GM19395 (cell line): Measurements from ENCODE around the gene PDE7B.
"Not testable (repeated sequence)": the region's sequence is repeated elsewhere in the genome, so short reads cannot be mapped to it uniquely, and the experiment has no call there.

Experiments
- ATAC-seq: cut with Tn5 transposase; IDR thresholded peaks from one replicate; pipeline ENCODE4 v1.9.1; 2021; ENCODE audit warnings: mild to moderate bottlenecking, moderate library complexity; ENCODE audit not compliant: unreplicated experiment

Gene PDE7B

DNA sequence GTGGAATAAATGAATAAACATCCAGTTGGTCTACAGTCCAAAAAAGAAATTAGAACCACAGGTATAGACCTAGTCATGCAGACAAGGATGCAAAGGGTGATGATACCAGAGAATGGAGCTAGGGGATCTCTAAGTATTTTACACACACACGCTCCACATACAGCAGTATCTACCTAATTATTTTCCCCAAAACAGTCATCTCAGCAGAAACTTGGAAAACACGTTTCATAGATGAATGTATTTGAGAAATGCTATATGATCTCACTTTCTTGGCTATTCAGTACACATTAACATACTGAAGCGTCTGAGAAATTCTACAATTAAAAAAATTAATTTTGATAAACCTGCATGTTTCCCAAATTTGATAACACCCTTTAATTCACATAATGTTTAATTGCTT lies 243.3 kb downstream of the PDE7B start:
- ATAC-seq = no peak

DNA sequence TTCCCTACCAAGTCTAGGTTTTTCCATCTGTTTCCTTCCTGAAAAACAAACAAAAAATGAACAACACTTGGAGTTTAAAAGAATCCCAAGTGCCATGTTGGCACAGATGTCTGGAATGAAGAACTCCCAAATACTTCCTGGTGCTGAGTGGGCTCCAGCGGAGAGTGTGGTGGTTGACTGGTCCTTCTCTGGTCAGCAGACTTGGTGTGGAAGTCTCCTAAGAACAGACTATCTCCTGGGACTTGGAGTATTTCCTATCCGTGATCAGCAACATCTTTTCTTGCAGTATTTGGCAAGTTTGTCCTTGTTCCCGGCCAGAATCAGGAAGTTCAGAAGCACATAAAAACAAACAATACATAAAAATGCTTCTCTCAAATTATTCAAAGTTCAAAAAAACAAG lies 244.5 kb downstream of the PDE7B start:
- ATAC-seq = no peak

DNA sequence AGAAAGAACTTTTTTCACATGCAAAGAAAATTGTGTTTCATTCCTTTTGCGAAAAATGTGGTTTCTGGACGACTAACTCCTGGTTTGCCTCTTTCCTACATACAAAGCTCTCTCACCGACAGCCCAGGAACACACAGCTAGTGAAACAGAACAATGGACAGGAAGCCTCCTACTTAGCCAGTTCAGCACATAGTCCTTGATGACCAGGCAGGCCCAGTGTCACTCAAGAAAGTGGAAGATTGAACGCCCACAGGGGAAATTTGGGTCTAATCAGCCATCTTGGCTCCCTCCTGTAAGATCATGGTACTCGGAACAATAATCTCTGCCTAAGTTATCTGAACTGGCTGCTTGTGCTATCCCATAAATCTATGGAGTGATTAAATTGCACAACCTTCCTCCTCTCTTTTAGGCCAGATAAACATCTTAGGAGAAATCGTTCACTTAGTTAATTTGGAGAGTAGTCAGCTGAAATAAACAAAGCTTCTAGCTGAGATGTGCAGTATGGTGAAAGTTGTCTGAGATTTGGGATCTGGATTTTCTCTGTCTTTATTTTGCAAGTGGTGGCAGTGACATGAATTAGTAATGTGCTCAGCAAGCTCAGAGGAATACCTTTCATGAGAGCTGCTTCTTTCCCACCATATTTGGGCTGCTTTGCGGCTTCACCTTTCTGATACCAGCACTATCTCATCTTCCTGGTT lies 251.6 kb downstream of the PDE7B start:
- no peak for ATAC-seq

DNA sequence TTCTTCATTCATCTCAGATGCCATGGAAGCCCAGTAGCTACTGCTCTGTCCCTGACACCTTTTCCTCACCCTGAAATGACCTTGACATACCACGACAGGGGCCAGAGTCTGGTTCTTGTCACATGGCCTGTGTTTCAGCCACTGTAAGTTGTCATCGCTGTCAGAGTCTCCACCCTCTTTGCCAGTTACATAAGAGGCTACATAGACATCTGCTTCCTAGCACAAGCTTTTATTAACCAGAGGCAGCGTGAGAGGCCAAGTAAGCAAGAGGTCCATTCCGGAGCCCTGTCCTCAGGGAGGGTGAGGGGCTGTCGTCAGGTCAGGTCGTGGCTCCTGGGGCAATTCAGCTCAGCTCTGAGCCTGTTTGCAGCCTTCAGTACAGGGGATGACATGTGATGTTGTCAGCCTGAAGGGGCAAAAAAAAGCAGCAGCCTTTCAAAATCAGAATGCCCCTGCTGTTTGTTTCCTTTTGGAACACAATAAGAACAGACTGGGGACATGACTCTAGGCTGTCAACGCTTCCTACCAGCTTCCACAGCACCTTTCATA lies 252.3 kb downstream of the PDE7B start:
- no peak for ATAC-seq

DNA sequence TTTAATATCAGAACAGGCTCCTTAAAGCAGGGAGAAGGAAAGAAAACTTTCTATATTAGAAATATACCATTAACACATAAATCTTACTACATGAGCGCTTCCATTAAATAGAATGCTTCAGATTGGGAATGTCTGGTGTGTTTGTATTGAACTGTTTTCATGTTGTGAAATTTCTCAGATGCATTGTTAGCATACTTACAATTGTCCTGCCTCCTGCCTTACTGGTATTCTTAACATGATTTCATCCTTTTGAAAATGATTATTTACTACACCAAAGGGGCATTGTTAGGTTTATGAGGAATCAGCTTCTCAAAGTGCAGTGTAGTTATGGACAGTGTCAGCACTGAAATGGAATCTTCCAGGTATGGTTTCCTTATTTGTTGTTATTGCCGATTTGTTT lies 253.1 kb downstream of the PDE7B start:
- ATAC-seq = no peak

DNA sequence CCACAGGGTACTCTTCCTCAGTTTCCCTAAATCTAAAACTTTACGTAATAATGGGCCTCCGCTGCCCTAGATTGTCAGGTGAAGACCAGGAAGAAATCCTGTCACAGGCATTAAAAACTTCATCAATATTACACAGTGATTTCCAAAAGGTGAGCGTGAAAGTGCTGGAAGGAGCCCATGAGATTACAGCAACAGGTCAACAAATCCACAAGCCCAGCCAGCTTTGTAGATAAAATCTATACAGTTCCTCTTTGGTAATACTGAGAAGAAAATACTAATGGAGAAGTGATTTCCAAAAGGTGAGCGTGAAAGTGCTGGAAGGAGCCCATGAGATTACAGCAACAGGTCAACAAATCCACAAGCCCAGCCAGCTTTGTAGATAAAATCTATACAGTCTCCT lies 254.3 kb downstream of the PDE7B start:
- ATAC-seq = not testable (repeated sequence)

DNA sequence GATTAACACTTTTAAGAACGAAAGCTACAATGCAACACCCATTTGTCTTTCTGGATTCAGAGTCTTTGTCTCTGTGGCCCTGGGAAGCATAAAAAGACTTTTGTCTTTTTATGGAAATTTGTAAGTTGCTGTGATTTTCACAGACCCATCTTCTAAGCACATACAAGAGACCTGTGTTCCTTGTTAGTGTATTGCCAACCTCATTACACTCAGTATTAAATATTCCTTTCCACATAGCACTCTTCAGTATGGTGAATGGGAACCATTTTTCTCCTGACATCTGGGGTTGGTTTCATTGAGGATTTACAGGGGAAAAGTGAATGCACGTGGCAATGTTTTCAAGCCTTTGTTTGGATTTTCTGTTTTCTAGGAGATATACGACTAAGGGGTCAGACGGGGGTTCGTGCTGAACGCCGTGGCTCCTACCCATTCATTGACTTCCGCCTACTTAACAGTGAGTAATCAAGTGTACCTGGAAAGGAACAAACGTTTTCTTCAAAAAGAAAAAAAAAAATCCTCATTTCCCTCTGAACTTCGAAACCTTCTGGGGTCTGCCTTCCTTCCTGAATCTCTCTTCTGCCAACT lies 257.0 kb downstream of the PDE7B start:
- ATAC-seq = no peak

DNA sequence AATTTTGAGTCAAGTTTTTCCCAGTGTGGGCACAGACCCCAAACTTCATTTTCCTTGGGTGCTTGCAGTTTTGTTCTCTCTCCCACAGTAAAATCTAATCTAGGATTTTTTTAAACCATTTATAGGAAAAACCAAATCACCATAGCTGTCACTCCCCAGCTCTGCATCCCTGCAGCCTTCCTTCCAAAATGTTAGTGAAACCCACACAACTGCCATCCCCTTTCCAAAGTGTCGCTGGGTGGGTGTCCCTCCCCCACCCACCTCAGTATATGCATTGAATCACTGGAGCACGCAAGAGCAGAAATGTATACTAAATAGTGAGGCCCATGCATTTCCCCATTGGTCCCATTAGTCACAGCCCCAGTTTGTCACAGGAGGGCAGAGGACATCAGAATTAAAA lies 260.3 kb downstream of the PDE7B start:
- ATAC-seq = no peak

DNA sequence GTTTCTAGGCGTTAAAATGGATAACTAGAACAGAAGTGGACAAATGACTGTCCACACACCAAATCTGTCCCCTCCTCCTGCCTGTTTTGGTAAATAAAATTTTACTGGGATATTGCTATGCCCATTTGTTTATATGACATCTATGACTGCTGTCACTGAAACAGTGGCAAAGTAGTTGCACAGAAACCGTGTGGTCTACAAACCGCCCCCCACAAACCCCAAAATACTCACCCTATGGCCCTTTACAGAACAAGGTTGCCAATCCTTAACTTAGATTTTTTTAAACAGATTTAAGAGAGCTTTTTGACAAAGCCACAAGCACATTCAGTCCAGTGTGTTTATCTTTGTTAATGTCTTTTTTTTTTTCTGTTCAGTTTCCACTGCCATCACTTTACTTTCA lies 260.8 kb downstream of the PDE7B start:
- no peak for ATAC-seq

DNA sequence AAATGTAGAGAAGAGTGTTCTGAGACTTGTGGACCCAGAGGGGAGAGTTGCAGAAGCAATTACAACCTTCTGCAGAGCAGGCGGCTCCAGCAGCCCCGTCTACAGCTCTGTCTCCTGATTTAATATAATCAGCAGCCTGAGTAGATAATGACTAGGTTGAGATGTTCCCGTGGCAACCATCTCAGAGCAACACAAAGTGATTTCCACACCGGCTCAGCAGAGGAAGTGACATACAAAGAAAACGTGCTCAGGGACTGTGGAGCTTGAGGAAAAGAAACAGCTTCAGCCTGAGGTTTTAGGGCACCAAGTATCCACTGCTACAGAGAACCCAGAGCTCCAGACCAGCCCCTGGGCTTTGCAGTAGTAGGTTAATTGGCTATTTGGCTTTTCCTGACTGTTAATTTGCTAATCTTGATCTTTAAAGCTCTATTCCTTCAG lies 262.3 kb downstream of the PDE7B start:
- no peak for ATAC-seq

DNA sequence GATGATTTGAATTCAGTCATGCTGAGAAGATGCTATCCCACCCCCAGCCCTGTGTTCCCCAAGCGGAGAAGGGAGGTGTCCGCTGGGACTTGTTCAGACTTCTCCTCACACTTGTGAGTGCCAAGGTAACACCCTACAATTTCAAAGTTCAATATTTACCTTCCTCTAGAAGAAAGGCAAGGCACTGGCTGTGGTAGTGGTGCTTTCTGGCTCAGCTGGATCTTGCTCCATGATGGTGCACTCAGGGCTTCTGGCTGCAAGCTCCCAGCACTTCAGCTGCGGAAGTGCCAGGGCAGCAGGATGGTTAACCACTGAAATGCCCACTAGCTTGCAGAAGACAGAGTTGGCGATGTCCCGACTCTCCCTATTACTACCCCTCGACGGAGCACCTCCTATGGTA lies 263.2 kb downstream of the PDE7B start:
- no peak for ATAC-seq

DNA sequence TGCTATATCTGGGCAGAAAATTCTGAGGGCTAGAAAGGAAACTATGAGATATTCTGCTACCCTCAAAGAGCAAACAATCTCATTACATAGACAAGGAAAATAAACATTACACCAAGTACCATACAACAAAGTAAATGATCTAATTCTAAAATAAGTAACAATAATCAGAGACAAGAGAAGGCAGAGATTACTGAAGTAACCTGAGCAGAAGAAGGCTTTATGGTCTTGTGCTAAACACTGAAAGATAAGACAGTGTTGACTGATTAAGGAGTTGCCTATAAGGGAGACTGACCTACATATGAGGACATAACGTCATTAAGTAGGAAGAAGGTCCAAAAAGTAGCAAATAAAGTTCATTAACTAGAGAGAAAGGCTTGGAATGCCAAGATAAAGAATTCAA lies 264.4 kb downstream of the PDE7B start:
- no peak for ATAC-seq

DNA sequence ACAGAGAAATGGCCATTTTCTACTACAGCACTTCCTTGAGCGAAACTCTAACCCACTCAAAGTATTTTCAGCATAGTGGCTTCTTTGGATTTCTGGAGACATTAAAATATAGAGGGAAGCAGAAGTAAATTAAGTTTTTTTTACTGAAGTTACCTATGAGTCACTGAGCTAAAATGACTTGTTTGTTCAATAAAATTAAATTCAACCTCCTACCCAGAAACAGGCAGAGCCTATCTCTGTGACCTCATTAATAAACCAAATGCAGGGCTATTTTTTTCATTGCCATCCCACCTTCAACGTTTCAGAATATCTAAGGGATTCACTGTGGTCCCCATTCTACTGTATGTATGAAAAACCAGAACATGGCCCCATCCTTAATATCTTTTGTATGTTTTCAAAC lies 265.6 kb downstream of the PDE7B start:
- ATAC-seq = no peak

DNA sequence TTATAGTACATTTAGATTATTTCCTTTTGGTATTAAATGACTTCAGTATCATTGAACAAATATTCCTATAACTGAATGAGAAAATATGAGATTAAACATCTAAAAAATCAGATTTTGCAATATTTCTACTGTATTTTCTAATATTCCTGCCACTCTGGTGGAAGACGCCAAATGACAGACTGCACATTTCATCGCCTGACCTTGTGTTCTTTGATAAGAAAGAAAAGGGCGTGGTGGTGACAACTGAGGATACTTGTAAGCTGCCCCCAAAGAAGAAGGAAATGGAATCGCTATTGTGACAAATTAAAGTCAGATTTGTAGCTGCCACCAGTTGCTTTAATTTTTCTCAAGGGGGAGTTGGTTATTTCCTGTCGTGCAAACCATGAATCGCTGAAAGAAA lies 267.3 kb downstream of the PDE7B start:
- no peak for ATAC-seq

DNA sequence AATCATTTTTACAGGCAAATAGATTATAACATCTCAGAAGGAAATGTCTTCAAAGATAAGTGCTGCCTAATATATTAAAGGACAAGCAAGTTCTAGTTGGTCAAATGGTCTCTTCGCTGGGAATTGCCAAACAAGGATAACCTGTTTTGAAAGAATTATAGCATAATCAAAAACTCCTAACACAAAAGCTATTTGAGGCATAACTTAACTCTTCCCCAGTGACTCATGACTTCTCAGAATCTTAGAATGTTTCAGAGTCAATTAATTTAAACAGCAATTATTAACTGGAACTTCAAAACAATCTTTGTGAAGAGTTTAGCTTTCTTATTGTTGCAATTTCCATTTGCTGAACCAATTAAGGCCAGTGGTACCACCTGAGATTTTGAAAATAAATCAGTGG lies 272.0 kb downstream of the PDE7B start:
- ATAC-seq = no peak

DNA sequence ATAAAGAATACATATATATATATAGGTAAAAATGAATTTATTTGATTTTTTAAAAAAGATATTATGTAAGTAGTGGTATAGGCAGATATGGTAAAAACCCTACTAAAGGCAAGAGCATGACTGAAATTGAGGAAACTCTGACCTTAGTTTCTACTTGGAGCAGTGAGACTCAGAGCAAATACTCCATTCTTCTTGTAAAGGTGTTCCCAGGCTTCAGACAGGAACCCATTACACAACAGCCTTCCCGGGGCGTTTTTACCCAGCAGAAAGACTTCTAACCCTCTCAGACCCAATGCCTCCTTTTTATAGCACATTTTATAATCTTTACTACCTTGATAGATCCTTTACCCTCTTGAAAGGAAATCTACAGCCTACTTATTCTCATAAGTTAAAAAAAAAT lies 274.1 kb downstream of the PDE7B start:
- no peak for ATAC-seq

DNA sequence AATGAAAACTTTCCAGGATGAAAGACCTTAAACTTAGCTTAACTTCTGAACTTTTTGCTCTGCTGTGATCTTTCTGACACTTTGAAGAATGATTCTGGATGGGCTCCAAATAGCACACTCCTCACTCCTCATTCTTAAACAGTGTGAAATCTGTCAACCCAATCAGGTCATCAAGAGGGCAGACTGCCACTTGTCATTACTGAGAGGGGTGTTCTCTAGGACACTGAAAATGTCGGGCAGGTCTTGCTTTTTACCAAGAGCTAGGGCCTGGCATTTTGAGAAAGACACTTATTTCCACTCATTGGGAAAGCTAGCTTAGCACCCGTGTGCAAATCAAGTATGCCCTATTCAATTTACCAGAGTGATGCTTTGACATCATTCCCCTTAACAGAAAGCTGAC lies 276.4 kb downstream of the PDE7B start:
- no peak for ATAC-seq

DNA sequence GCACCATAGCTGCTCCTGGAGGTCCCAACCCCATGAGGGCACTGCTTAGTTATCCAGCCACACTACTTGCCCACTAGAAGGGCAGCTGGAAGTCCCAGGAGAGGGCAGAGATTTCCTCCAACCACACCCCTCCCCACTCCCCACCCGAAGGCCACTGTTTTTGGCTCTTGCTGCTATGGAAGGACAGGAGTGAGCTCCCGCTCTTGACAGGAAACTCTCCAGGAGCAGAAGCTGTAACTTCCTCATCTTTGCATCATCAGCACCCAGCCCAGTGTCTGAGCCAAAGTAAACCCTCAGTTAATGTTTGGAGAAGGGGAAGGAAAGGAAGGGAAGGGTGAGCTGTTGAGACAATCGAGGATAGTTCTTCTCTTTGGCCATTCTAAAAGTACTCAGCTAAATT lies 277.9 kb downstream of the PDE7B start:
- ATAC-seq = no peak

DNA sequence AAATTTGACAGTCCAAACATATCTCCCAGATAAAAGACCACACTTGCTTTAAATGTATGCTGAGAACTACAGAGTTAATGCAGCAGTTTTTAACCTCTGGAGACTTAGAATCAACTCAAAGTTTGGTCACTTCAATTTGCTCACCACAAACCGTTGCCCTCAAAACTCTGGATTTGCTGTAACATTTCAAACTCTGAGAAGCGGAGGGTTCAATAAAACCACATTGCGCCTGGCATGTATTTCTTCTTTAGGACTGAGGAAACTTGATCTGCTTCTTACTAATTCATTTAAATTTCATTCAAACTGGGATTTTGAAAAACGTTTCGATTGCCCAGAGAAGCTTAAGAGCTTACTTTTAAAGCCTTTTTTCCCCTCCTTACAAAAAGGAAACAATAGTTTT lies 282.8 kb downstream of the PDE7B start:
- ATAC-seq = no peak

DNA sequence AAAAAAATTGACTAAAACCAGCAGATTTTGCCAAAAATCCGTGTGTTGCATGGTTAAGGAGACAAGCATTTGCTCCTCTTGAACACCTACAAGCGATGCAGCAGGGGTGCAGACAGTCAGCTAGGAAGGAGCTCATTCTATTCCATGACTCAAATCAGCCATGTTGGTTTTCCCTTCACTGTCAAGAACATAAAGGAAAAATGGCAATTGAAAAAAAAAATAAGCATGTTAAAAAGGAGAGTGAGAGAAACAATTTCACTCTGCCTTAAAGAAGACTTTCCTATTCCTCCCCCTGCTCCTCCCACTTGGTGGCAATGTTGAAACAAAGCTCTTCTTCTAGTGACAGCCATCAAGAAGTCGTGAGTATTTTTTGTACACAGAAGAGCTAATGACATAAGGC lies 283.2 kb downstream of the PDE7B start:
- no peak for ATAC-seq

DNA sequence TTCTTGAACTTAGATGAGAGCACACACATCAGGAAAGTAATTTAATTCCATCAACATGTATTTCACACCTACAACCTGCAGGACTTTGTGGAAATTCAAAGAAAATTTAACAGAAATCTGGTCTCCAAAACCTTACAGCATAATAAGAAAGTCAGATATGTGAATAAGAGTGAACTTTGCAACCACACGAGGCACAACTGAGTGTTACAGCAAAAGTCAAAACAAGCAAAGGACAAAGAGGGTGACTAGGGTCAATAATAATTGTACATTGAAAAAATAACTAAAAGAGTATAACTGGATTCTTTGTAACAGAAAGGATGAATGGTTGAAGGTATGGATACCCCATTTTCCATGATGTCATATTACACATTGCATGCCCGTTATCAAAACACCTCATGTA lies 284.8 kb downstream of the PDE7B start:
- ATAC-seq = no peak

DNA sequence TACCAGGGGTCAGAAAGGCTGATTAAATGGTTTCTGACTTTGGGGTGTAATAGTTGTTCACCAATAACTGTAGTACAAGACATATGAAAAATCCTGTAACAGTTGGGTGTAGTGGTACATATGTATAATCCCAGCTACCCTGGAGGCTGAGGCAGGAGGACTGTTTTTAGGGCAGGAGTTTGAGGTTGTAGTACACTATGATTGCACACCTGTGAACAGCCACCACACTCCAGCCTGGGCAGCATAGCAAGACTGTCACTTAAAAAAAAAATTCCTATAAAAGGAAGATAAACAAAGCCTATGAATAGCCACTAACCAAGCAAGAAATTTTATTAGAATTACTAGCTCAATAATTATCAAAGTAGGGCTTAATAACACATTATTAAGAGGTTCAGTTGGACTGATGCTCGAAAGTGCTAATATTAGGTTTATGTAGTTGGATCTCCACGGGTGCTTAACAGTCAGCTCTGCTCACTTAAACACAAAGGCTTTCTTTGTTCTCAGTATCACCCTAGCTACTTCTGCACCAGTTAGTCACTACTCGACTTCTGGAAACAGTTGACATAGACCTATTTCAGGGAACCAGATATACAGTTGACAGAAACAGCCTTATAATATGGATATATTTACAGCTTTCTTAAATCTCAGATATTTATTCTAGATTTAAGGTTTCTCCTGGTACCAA lies 285.6 kb downstream of the PDE7B start:
- ATAC-seq = no peak
